Calu3 (cell line): ENCODE results near the gene GPR107. TPM values are rescaled to one million over a fixed set of nuclear protein-coding genes. Genes with fewer than 3 reads are reported as not detected.
A peak's percentile ranks its signal among the peaks of the same experiment; 100 is the strongest.

ENCODE experiments used
- BruUV-seq: library from RNA; stranded (reverse); fragments of 400-500 nt; replicated peaks from 2 replicates; lab custom pipeline; 2021; lab: Mats Ljungman, UMichigan
- CTCF ChIA-PET: fragments of 300-600 bp; sonication (Branson Sonifier 250); formaldehyde crosslinking; loops from one replicate; lab custom pipeline; 2022; ENCODE audit warnings: antibody characterized with exemption; lab: Charles Lee
- DNase-seq: peaks from one replicate; pipeline ENCODE4 v3.0.0; 2022
- H3K27ac Mint-ChIP-seq: one replicate; pipeline ENCODE4 v1.8.0; 2022; ENCODE audit warnings: mixed read lengths; ENCODE audit not compliant: unreplicated experiment
- H3K27me3 Mint-ChIP-seq: one replicate; pipeline ENCODE4 v1.8.0; 2022; ENCODE audit warnings: mixed read lengths; ENCODE audit not compliant: unreplicated experiment
- H3K36me3 Mint-ChIP-seq: one replicate; pipeline ENCODE4 v1.8.0; 2022; ENCODE audit warnings: mild to moderate bottlenecking, moderate library complexity, mixed read lengths; ENCODE audit not compliant: insufficient read depth, unreplicated experiment
- H3K4me1 Mint-ChIP-seq: one replicate; pipeline ENCODE4 v1.8.0; 2022; ENCODE audit warnings: mild to moderate bottlenecking, low read depth, mixed read lengths; ENCODE audit not compliant: unreplicated experiment
- H3K4me3 Mint-ChIP-seq: one replicate; pipeline ENCODE4 v1.8.0; 2022; ENCODE audit warnings: mild to moderate bottlenecking, low read depth, moderate library complexity, mixed read lengths; ENCODE audit not compliant: unreplicated experiment
- H3K9me3 Mint-ChIP-seq: one replicate; pipeline ENCODE4 v1.8.0; 2022; ENCODE audit warnings: low read depth, mixed read lengths; ENCODE audit not compliant: unreplicated experiment
- CTCF ChIP-seq: fragments of 200-600 bp; IDR thresholded peaks from one replicate; pipeline ENCODE4 v1.8.0; 2022; ENCODE audit warnings: antibody characterized with exemption; ENCODE audit not compliant: unreplicated experiment
- intact Hi-C: fragments of 100-400 bp; cut with micrococcal nuclease; formaldehyde crosslinking; loops from one replicate; pipeline ENCODE4 v1.10.0; 2022; ENCODE audit not compliant: unreplicated experiment
- total RNA-seq: library from RNA; stranded (reverse); gene quantifications from 2 replicates; pipeline ENCODE4 v1.2.3, GENCODE V29; 2022

Gene GPR107
- total RNA-seq, 1 experiment from 2014 or later: 43.4 TPM

DNA sequence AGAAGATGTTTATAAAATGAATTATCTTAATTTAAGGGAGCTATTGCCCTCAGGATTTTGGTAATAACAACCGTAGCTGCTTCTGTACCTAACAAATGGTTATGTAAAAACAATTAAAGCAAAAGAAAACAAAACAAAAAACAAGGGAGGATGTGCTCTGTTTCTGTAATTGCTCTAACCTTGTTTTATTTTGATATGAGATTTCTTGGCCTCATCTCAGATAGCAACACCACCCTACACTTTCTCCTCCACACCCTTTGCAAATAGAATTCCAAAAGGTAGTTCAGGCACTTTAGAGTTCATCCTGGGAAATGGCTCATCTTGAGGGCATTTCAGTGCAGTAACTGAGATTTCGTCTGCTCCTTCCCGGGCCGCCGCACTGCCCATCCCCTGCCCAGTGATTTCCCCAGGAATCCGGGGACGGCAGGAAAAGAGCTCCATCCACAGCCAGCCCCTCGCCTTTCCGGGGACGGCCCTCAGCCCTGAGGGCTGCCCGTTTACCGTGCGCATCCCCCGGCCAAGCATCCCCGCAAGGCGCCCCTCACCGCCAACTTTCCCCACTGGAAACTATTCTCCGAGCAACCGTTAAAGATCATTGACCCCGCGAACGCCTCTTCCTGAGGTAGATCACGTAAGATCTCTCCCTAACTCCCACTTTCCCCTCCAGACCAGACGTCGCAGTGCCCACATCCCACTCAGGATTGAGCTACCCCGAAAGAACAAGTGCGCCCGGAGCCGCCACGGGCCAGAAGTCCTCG lies 11.9 kb upstream of the GPR107 start:
- Mint-ChIP-seq H3K27ac (peak overlapping the region; percentile 78), H3K4me1 (peaks cover 15% of the 10 kb centered on the region), H3K4me3 (peak overlapping the region; percentile 90), H3K36me3 (peaks cover 18% of the 10 kb centered on the region), H3K27me3 (no peaks in the 10 kb centered on the region), H3K9me3 (no peaks in the 10 kb centered on the region)
- DNase-seq: no peak
- intact Hi-C loops: loop anchor here (10.0 kb wide), 1 partner anchor 77 kb away; no protein-coding TSS in a partner anchor
- BruUV-seq: no TSS peak
- CTCF ChIA-PET: interaction anchor here (0.6 kb wide), 1 partner anchor 10 kb away, joined by 4 read pairs; no protein-coding TSS in a partner anchor
- TF ChIP-seq CTCF: no peak

DNA sequence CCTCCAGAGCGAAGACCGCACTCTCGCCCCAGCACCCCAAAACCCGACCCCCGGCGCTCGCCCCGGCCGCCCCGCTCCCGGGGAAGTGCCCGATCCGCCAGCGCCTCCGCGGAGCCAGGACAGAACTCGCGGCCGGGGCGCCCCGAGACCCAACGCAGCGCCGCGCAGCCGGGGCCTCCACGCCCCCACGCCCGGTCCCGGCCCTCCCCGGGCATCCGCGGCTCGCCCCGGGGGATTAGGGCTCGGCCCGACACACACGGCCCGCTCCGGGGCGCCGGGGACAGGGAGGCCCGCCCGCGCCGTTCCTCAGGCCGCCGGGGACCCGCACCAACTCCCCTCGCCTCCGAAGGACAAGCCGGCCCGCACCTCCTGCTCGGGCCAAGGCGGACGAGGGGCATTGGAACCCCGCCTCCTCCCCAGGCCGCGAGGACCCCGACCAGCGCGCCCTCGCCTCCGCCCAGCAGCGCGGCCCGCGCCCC lies 11.3 kb upstream of the GPR107 start:
- peaks cover 18% of the 10 kb centered on the region for H3K36me3 Mint-ChIP-seq
- intact Hi-C loops: loop anchor here (10.0 kb wide), 1 partner anchor 78 kb away; no protein-coding TSS in a partner anchor
- peak overlapping the region; percentile 78 for H3K27ac Mint-ChIP-seq
- BruUV-seq: no TSS peak
- no peak for TF ChIP-seq CTCF
- H3K4me1 Mint-ChIP-seq: peaks cover 15% of the 10 kb centered on the region
- no peaks in the 10 kb centered on the region for H3K9me3 Mint-ChIP-seq
- CTCF ChIA-PET: interaction anchor here (0.6 kb wide), 1 partner anchor 10 kb away, joined by 4 read pairs; no protein-coding TSS in a partner anchor
- no peaks in the 10 kb centered on the region for H3K27me3 Mint-ChIP-seq
- no peak for DNase-seq
- H3K4me3 Mint-ChIP-seq: peak overlapping the region; percentile 90

DNA sequence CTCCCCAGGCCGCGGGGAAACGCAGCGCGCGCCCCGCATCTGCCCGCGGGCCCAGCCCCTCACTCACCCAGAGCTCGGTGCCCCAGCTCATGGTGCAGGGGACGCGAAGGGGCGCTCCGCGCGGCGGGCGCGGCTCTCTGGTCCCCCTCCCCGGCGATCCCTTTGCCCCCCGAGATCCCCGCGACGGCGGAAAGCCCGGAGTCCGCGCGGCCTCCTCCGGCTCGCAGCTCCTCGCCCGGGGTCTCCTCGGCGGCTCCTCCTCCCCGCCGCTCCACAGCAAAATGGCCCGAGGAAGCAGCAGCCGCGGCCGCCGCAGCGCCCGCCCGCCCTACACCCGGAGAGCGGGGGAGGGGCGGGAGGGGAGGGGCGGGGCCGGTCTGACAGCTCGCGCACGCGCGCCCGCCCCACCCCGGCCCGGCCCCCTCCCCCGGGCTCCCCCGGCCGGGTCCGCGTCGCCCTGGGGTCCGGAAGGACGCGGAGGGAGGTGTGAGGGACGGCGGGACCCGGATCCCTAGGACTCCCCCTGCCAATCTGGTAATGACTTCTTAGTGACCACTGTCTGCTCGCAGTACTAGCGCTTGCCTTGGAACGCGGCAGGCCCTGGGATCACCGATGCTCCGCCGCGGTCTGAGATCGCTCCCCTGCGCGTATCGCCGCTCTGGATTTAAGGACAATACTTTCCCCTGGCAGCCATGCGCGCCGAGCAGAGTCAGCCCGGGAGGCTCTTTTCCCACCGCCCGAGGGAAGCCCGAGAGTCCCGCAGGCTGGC lies 10.6 kb upstream of the GPR107 start, which contains the start of gene FNBP1:
Gene FNBP1, minus strand, starts transcription at position 305 of the 769 bp plus-strand sequence. Its CDS starts 214 bp downstream, at position 91.
- H3K4me1 Mint-ChIP-seq: peaks cover 15% of the 10 kb centered on the region
- CTCF ChIA-PET: interaction anchor here (0.6 kb wide), 1 partner anchor 53 kb away, joined by 4 read pairs; no protein-coding TSS in a partner anchor
- DNase-seq: peak; percentile 65
- peak within 1 kb of the TSS; percentile 90 for H3K4me3 Mint-ChIP-seq
- H3K9me3 Mint-ChIP-seq: no peaks in the 10 kb centered on the region
- intact Hi-C loops: loop anchor here (10.0 kb wide), 1 partner anchor 78 kb away; no protein-coding TSS in a partner anchor
- peak within 1 kb of the TSS; percentile 78 for H3K27ac Mint-ChIP-seq
- no peak for TF ChIP-seq CTCF
- no TSS peak for BruUV-seq
- H3K36me3 Mint-ChIP-seq: peaks cover 18% of the 10 kb centered on the region
- no peaks in the 10 kb centered on the region for H3K27me3 Mint-ChIP-seq
